ENCODE results near the gene PLGRKT. TPM values are rescaled to one million over a fixed set of nuclear protein-coding genes. Genes with fewer than 3 reads are reported as not detected.
A peak's percentile ranks its signal among the peaks of the same experiment; 100 is the strongest.

PLGRKT gene
- total RNA-seq, 1 experiment from 2014 or later = 22.0 TPM

- Histone ChIP-seq H3F3A (ENCODE audit: insufficient read depth, low read depth) (peaks cover 30% of the 10 kb centered on the region), H3K9me3 (ENCODE audit: insufficient read depth, low read depth) (no peaks in the 10 kb centered on the region), H3K79me2 (ENCODE audit: low read depth) (peaks cover 30% of the 10 kb centered on the region), H3K4me3 (peak overlapping the region; percentile 63), H3K27ac (peak overlapping the region; percentile 90), H3K4me2 (peak overlapping the region; percentile 86), H4K20me1 (ENCODE audit: insufficient read depth) (no peaks in the 10 kb centered on the region), H3K36me3 (ENCODE audit: low read depth) (no peaks in the 10 kb centered on the region), H3K4me1 (replicated peaks; ENCODE audit: insufficient read depth) (peaks cover 79% of the 10 kb centered on the region), H2AFZ (peak overlapping the region; percentile 65), H3K9me2 (ENCODE audit: insufficient read depth) (no peaks in the 10 kb centered on the region), H3K27me3 (ENCODE audit: insufficient read depth, low read depth) (no peaks in the 10 kb centered on the region)
- TF ChIP-seq, protein P1, sequence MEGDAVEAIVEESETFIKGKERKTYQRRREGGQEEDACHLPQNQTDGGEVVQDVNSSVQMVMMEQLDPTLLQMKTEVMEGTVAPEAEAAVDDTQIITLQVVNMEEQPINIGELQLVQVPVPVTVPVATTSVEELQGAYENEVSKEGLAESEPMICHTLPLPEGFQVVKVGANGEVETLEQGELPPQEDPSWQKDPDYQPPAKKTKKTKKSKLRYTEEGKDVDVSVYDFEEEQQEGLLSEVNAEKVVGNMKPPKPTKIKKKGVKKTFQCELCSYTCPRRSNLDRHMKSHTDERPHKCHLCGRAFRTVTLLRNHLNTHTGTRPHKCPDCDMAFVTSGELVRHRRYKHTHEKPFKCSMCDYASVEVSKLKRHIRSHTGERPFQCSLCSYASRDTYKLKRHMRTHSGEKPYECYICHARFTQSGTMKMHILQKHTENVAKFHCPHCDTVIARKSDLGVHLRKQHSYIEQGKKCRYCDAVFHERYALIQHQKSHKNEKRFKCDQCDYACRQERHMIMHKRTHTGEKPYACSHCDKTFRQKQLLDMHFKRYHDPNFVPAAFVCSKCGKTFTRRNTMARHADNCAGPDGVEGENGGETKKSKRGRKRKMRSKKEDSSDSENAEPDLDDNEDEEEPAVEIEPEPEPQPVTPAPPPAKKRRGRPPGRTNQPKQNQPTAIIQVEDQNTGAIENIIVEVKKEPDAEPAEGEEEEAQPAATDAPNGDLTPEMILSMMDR (conservative IDR thresholded peaks at IDR 0.05) = no peak
- TF ChIP-seq EZH2 (IDR thresholded peaks at IDR 0.05; ENCODE audit: low read depth) = no peak
- ChIA-PET CTCF (interaction anchor here (0.6 to 1.5 kb wide), 2 partner anchors 13 to 138 kb away, joined by 3 to 8 read pairs; no protein-coding TSS in a partner anchor), POLR2A (ENCODE audit: unreplicated experiment) (interaction anchor here (0.6 kb wide), 1 partner anchor 700 kb away, joined by 3 read pairs; no protein-coding TSS in a partner anchor)
- intact Hi-C loops (cut with micrococcal nuclease; ENCODE audit: unreplicated experiment) = loop anchor here (2.0 to 5.0 kb wide), 3 partner anchors 61 to 268 kb away; partner anchors contain the start of gene PDCD1LG2
- TSS peak; percentile 38 for BruUV-seq (replicated peaks)
- DNase-seq = no peak
Observed at GRCh38 chr9:5449521-5450358, 12.0 kb upstream of the PLGRKT start.

GRCh38 chr9:5448461-5449435 lies 11.0 kb upstream of the PLGRKT start:
- peak overlapping the region; percentile 90 for H3K27ac ChIP-seq
- peak overlapping the region; percentile 86 for H3K4me2 ChIP-seq
- BruUV-seq (replicated peaks) = no TSS peak
- no peak for DNase-seq
- no peak for TF ChIP-seq EZH2 (IDR thresholded peaks at IDR 0.05; ENCODE audit: low read depth)
- TF ChIP-seq, protein P1 (conservative IDR thresholded peaks at IDR 0.05) = no peak
- H3K9me3 ChIP-seq (ENCODE audit: insufficient read depth, low read depth) = no peaks in the 10 kb centered on the region
- H3K4me1 ChIP-seq (replicated peaks; ENCODE audit: insufficient read depth) = peaks cover 69% of the 10 kb centered on the region
- H4K20me1 ChIP-seq (ENCODE audit: insufficient read depth) = no peaks in the 10 kb centered on the region
- H3K79me2 ChIP-seq (ENCODE audit: low read depth) = peaks cover 29% of the 10 kb centered on the region
- ChIA-PET CTCF (no interaction called here), POLR2A (ENCODE audit: unreplicated experiment) (no interaction called here)
- H3F3A ChIP-seq (ENCODE audit: insufficient read depth, low read depth) = peaks cover 24% of the 10 kb centered on the region
- H3K4me3 ChIP-seq = peak overlapping the region; percentile 63; the same call in 1 of the 2 replicates
- peak overlapping the region; percentile 65; the same call in 1 of the 2 replicates for H2AFZ ChIP-seq
- no peaks in the 10 kb centered on the region for H3K27me3 ChIP-seq (ENCODE audit: insufficient read depth, low read depth)
- H3K9me2 ChIP-seq (ENCODE audit: insufficient read depth) = no peaks in the 10 kb centered on the region
- no peaks in the 10 kb centered on the region for H3K36me3 ChIP-seq (ENCODE audit: low read depth)
- intact Hi-C loops (cut with micrococcal nuclease; ENCODE audit: unreplicated experiment) = loop anchor here (2.0 kb wide), 1 partner anchor 62 kb away; the partner anchor contains the start of gene PDCD1LG2

GRCh38 chr9:5448016-5448415 lies 10.3 kb upstream of the PLGRKT start:
- CTCF ChIA-PET = no interaction called here
- peak overlapping the region; percentile 86 for H3K4me2 ChIP-seq
- H3K27me3 ChIP-seq (ENCODE audit: insufficient read depth, low read depth) = no peaks in the 10 kb centered on the region
- no peaks in the 10 kb centered on the region for H3K36me3 ChIP-seq (ENCODE audit: low read depth)
- H2AFZ ChIP-seq = no peak overlapping the region
- H4K20me1 ChIP-seq (ENCODE audit: insufficient read depth) = no peaks in the 10 kb centered on the region
- POLR2A ChIA-PET (ENCODE audit: unreplicated experiment) = no interaction called here
- intact Hi-C loops (cut with micrococcal nuclease; ENCODE audit: unreplicated experiment) = loop anchor here (2.0 kb wide), 1 partner anchor 63 kb away; the partner anchor contains the start of gene PDCD1LG2
- DNase-seq = no peak
- BruUV-seq (replicated peaks) = no TSS peak
- no peaks in the 10 kb centered on the region for H3K9me2 ChIP-seq (ENCODE audit: insufficient read depth)
- H3F3A ChIP-seq (ENCODE audit: insufficient read depth, low read depth) = peaks cover 24% of the 10 kb centered on the region
- H3K27ac ChIP-seq = peak overlapping the region; percentile 90
- peak overlapping the region; percentile 14; the same call in 1 of the 2 replicates for H3K4me3 ChIP-seq
- H3K79me2 ChIP-seq (ENCODE audit: low read depth) = peaks cover 22% of the 10 kb centered on the region
- H3K9me3 ChIP-seq (ENCODE audit: insufficient read depth, low read depth) = no peaks in the 10 kb centered on the region
- no peak for TF ChIP-seq EZH2 (IDR thresholded peaks at IDR 0.05; ENCODE audit: low read depth)
- H3K4me1 ChIP-seq (replicated peaks; ENCODE audit: insufficient read depth) = peaks cover 62% of the 10 kb centered on the region

Data from PC-9 (cell line).